DND-41 (cell line): Measurements from ENCODE around the gene MGAT5.

Source experiments
- ATAC-seq: fragments of 200-7000 bp; cut with Tn5 transposase; 3 replicates; pipeline ENCODE4 v1.9.1; 2021; ENCODE audit warnings: low read depth; ENCODE audit not compliant: insufficient read depth
- DNase-seq: peaks from one replicate; pipeline ENCODE4 v3.0.0-alpha.2; 2020
- H2AFZ ChIP-seq: 2 replicates; pipeline ENCODE4 v1.6.0; 2012; ENCODE audit warnings: low read depth, low read length
- H3K27ac ChIP-seq: 2 replicates; pipeline ENCODE4 v1.5.1; 2012; ENCODE audit warnings: low read length, inconsistent platforms
- H3K27me3 ChIP-seq: fragments of 200-600 bp; sonication (generic); 2 replicates; pipeline ENCODE4 v1.6.0; 2012; ENCODE audit warnings: low read length, mild to moderate bottlenecking, inconsistent platforms; ENCODE audit not compliant: insufficient read depth, poor library complexity
- H3K36me3 ChIP-seq: 2 replicates; pipeline ENCODE4 v1.5.1; 2012; ENCODE audit warnings: low read length, inconsistent platforms; ENCODE audit not compliant: insufficient read depth
- H3K4me1 ChIP-seq: 2 replicates; pipeline ENCODE4 v1.5.1; 2012; ENCODE audit warnings: mild to moderate bottlenecking, low read length; ENCODE audit not compliant: insufficient read depth
- H3K4me2 ChIP-seq: 2 replicates; pipeline ENCODE4 v1.6.0; 2012; ENCODE audit warnings: mild to moderate bottlenecking, moderate library complexity, low read length, inconsistent platforms; ENCODE audit not compliant: insufficient read depth
- H3K4me3 ChIP-seq, 2 experiments: fragments of 200-600 bp in 1 of 2; shearing (Covaris generic) in 1 of 2; 2 replicates each; pipeline ENCODE4 v1.5.1; 2012 to 2016; ENCODE audit warnings: inconsistent platforms in 2 of 2, low read length in 2 of 2, mild to moderate bottlenecking in 2 of 2, low read depth in 1 of 2, moderate library complexity in 1 of 2
- H3K79me2 ChIP-seq: 2 replicates; pipeline ENCODE4 v1.6.0; 2012; ENCODE audit warnings: low read length, inconsistent platforms; ENCODE audit not compliant: insufficient read depth
- H3K9ac ChIP-seq: 2 replicates; pipeline ENCODE4 v1.6.0; 2012; ENCODE audit warnings: low read depth, mild to moderate bottlenecking, inconsistent platforms, low read length, moderate library complexity
- H3K9me3 ChIP-seq: 2 replicates; pipeline ENCODE4 v1.5.1; 2012; ENCODE audit warnings: low read length, moderate library complexity, mild to moderate bottlenecking, inconsistent platforms; ENCODE audit not compliant: insufficient read depth, severe bottlenecking
- H4K20me1 ChIP-seq: 2 replicates; pipeline ENCODE4 v1.6.0; 2012; ENCODE audit warnings: low read length; ENCODE audit not compliant: insufficient read depth
- EZH2 ChIP-seq: IDR thresholded peaks from 3 replicates; pipeline ENCODE4 v1.6.1; 2012; ENCODE audit warnings: borderline replicate concordance, low read depth, mild to moderate bottlenecking, moderate library complexity, low read length, inconsistent platforms; ENCODE audit not compliant: severe bottlenecking
- TF ChIP-seq, protein P1 (sequence below): IDR thresholded peaks from 2 replicates; pipeline ENCODE4 v1.5.1; 2012; ENCODE audit warnings: borderline replicate concordance, low read length, moderate library complexity, mild to moderate bottlenecking; ENCODE audit not compliant: poor library complexity, severe bottlenecking; ENCODE audit errors: extremely low read depth

Gene MGAT5

DNA sequence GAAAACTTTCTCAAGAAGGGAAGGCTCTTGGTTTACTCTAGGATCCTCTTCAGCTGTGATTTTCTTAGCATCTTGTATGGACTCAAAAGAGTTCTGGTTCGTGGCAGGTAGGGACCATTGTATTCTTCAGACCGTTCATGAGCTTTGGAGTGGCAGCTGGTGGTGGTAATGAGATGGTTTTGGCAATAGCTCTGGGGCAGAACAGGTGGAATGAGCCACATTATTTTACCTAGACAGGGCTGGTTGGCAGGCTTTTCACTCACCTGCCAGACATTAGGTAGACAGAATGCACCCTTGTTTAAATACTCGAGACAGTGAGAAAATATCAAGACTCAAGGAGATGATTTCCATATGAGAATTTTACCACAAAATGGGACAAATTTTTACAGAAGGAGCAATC lies 26.2 kb upstream of the MGAT5 start:
- no peak overlapping the region for H3K4me2 ChIP-seq
- H3K4me1 ChIP-seq, result peaks cover 26% of the 10 kb centered on the region
- H4K20me1 ChIP-seq, result peaks cover 10% of the 10 kb centered on the region; the same call in 1 of the 2 replicates
- H3K27me3 ChIP-seq, result no peaks in the 10 kb centered on the region
- H3K9me3 ChIP-seq, result peaks cover 2% of the 10 kb centered on the region
- H3K9ac ChIP-seq, result no peak overlapping the region
- H3K27ac ChIP-seq, result no peak overlapping the region
- H2AFZ ChIP-seq, result no peak overlapping the region
- H3K79me2 ChIP-seq, result peaks cover 80% of the 10 kb centered on the region
- TF ChIP-seq EZH2, result no peak
- TF ChIP-seq, protein P1, sequence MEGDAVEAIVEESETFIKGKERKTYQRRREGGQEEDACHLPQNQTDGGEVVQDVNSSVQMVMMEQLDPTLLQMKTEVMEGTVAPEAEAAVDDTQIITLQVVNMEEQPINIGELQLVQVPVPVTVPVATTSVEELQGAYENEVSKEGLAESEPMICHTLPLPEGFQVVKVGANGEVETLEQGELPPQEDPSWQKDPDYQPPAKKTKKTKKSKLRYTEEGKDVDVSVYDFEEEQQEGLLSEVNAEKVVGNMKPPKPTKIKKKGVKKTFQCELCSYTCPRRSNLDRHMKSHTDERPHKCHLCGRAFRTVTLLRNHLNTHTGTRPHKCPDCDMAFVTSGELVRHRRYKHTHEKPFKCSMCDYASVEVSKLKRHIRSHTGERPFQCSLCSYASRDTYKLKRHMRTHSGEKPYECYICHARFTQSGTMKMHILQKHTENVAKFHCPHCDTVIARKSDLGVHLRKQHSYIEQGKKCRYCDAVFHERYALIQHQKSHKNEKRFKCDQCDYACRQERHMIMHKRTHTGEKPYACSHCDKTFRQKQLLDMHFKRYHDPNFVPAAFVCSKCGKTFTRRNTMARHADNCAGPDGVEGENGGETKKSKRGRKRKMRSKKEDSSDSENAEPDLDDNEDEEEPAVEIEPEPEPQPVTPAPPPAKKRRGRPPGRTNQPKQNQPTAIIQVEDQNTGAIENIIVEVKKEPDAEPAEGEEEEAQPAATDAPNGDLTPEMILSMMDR, result no peak
- DNase-seq (no peak), ATAC-seq (no peak)
- H3K4me3 ChIP-seq, result no peak overlapping the region
- H3K36me3 ChIP-seq, result no peaks in the 10 kb centered on the region

DNA sequence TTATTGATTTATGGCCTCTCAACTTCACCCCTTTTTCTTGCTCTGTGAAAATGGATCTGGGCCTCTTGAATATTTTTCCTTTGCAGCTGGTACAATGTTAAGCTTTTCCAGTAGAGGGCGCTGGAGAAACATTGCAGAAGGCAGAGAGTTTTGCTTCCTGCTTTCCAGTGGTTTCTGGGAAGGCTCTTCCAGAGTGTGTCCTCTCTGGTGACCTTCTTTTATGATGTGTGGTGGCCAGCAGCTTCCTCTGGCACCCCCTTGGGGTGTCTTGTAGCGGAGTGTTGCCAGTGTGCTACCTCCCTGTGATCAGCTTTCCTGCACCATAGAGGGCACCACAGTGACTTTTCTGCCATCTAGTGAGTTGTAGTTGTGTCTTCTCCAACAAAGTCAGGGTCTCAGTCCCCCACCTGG lies 25.4 kb upstream of the MGAT5 start:
- TF ChIP-seq, protein P1, result peak; percentile 68
- TF ChIP-seq EZH2, result no peak
- no peak overlapping the region for H3K4me3 ChIP-seq
- no peak overlapping the region for H2AFZ ChIP-seq
- ATAC-seq (no peak), DNase-seq (no peak)
- H3K9me3 ChIP-seq, result peaks cover 2% of the 10 kb centered on the region
- peaks cover 75% of the 10 kb centered on the region for H3K79me2 ChIP-seq
- no peaks in the 10 kb centered on the region for H3K27me3 ChIP-seq
- peaks cover 9% of the 10 kb centered on the region; the same call in 1 of the 2 replicates for H4K20me1 ChIP-seq
- H3K27ac ChIP-seq, result no peak overlapping the region
- no peak overlapping the region for H3K4me2 ChIP-seq
- H3K4me1 ChIP-seq, result peaks cover 31% of the 10 kb centered on the region
- no peak overlapping the region for H3K9ac ChIP-seq
- no peaks in the 10 kb centered on the region for H3K36me3 ChIP-seq

DNA sequence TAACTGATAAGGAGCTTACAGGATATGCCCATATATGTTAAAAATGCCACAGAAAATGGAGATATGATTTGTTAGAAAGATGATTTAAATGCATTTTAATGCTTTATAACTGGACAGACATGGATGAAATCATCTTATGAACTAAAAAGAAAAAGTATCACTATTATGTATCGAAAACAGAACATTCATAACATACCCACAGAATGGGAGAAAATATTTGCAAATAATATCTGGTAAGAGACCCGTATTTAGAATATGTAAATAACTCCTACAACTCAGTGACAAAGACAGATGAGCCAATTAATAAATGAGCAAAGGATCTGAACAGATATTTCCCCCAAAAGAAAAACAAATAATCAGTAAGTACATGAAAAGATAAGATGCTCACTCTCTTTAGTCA lies 24.3 kb upstream of the MGAT5 start:
- Histone ChIP-seq H3K4me2 (no peak overlapping the region), H3K27ac (no peak overlapping the region), H4K20me1 (peaks cover 13% of the 10 kb centered on the region; the same call in 1 of the 2 replicates), H3K79me2 (peaks cover 75% of the 10 kb centered on the region), H3K4me3 (no peak overlapping the region), H3K27me3 (no peaks in the 10 kb centered on the region), H3K36me3 (no peaks in the 10 kb centered on the region), H3K9me3 (peaks cover 2% of the 10 kb centered on the region), H2AFZ (no peak overlapping the region), H3K4me1 (peaks cover 42% of the 10 kb centered on the region), H3K9ac (no peak overlapping the region)
- TF ChIP-seq, protein P1, result no peak
- no peak for TF ChIP-seq EZH2
- DNase-seq (no peak), ATAC-seq (no peak)

DNA sequence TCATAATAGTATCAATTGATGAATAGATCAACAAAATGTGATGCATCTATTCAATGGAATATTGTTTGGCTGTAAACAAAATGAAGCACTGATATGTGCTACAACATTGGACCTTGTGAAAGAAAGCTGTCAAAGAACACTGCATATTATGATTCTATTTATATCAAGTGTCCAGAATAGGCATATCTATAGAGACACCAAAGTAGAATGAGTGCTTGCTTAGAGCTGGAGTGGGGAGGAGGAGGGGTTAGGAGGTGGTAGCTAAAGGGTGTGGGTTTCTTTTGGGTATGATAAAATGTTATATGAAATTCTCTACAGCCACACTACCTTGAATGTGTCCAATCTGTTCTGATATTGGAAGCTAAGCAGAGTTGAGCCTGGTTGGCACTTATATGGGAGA lies 23.0 kb upstream of the MGAT5 start:
- H3K4me3 ChIP-seq, result no peak overlapping the region
- ATAC-seq (no peak), DNase-seq (no peak)
- no peak overlapping the region for H2AFZ ChIP-seq
- H3K27me3 ChIP-seq, result no peaks in the 10 kb centered on the region
- no peaks in the 10 kb centered on the region for H3K36me3 ChIP-seq
- no peak overlapping the region for H3K27ac ChIP-seq
- peaks cover 2% of the 10 kb centered on the region for H3K9me3 ChIP-seq
- no peak overlapping the region for H3K4me2 ChIP-seq
- H3K9ac ChIP-seq, result no peak overlapping the region
- TF ChIP-seq EZH2, result no peak
- TF ChIP-seq, protein P1, result no peak
- peaks cover 50% of the 10 kb centered on the region for H3K4me1 ChIP-seq
- peaks cover 11% of the 10 kb centered on the region; the same call in 1 of the 2 replicates for H4K20me1 ChIP-seq
- H3K79me2 ChIP-seq, result peaks cover 78% of the 10 kb centered on the region
